HG03064 (cell line): Measurements from ENCODE around the gene NDUFAF5.

ENCODE experiments used
- ATAC-seq: cut with Tn5 transposase; IDR thresholded peaks from one replicate; pipeline ENCODE4 v1.9.1; 2021; ENCODE audit warnings: low read depth; ENCODE audit not compliant: unreplicated experiment

Gene NDUFAF5

GRCh38 chr20:13819885-13820645, 35.2 kb downstream of the NDUFAF5 start:
- peak; percentile 75 for ATAC-seq

DNA sequence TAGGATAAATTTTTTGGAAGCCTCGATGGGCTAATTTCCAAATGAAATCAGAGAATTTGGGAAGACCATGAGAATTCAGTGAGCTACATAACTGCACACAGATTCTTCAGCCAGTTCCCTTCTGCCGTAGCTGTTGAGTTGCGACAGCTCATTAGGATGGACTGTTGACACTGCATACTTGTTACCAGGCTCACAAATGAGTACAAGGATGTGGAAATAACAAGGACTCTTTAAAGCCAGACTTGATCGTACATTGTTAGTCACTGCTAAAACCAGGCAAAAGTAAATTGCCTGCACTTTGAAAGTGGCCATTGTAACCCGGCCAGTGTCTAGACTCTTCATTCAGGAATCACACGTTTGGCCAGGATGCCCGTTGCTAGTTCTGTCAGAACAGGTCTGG, 37.0 kb downstream of the NDUFAF5 start:
- no peak for ATAC-seq

GRCh38 chr20:13822459-13822858, 37.6 kb downstream of the NDUFAF5 start:
- no peak for ATAC-seq

- ATAC-seq, result no peak
Measured at GRCh38 chr20:13824459-13824858, 39.6 kb downstream of the NDUFAF5 start.

DNA sequence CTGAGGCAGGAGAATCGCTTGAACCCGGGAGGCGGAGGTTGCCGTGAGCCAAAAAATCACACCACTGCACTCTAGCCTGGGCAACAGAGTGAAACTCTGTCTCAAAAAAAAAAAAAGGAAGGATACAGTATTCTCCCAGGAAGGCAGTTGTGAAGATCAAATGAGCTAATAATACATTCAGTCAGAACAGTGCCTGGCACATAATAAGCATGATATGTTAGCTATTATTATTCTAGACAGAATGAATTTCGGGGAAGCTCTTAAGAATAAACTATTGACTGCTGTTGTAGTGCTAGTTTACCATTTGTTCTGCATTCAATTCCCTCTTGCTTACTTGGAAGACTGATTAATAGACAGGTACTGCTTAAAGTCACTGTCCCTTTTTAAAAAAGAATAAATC, 40.6 kb downstream of the NDUFAF5 start:
- ATAC-seq, result no peak

DNA sequence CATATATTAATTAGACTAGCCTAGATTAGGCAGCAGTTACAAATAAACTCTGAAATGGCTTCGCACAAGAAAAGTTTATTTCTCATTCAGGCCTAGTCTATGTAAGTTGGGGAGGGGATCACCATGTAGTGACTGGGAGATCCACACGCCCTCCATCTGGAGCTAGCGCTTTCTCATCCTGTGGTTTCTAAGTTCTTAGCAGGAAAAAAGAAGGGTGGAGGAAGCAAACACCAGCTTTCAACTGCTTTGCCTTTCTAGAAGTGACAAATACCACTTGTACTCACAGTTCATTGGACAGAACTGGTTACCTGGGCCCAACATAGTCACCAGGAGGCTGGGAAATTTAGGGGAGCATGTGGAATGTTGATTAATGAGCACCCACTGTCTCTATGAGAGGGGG, 46.6 kb downstream of the NDUFAF5 start:
- ATAC-seq, result no peak

- ATAC-seq, result no peak
Measured at GRCh38 chr20:13838664-13839063, 53.8 kb downstream of the NDUFAF5 start.

DNA sequence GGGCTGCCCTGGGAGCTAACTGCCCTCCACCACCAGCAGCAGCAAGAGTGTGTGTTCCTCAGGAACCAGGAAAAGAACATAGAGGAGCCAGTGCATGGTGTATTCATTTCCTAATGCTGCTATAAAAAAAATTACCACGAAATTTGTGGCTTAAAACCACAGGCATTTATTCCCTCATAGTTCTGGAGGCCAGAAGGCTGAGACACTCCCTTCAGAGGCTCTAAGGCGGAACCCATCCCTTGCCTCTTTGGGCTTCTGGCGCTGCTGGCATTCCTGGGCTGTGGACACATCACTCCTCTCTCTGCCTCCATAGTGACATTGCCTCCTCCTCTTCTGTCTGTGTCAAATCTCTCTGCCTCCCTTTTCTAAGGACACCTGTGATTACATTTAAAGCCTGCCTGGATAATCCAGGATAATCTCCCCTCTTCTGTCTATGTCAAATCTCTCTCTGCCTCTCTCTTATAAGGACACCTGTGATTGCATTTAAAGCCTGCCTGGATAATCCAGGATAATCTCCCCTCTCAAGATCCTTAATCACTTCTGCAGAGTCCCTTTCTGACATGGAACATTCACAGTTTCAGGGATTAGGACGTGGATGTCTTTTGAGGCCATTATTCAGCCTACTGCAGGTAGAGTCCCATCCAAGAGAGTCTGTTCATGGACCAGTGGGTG, 54.7 kb downstream of the NDUFAF5 start:
- no peak for ATAC-seq

DNA sequence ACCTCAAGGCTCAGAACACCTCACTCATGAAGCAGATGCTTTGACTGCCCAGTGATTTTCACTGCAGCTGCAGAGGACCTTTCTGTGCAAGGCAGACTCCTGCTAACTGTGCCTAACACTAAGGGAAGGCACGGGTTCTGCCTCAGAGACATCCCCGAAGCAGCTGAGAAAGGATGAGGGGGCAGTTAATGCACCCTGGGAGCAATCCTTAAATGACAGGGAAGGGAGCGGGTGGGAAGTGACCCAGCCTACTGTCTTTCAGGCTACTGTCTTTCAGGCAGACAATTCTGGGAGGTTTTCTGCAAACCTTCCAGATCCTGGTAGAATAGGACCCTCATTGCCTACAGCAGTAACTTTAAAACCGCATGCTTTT, 55.3 kb downstream of the NDUFAF5 start:
- ATAC-seq, result no peak

GRCh38 chr20:13841206-13841605, 56.4 kb downstream of the NDUFAF5 start:
- no peak for ATAC-seq

- ATAC-seq, result no peak
Measured at GRCh38 chr20:13844296-13844695, 59.5 kb downstream of the NDUFAF5 start.

DNA sequence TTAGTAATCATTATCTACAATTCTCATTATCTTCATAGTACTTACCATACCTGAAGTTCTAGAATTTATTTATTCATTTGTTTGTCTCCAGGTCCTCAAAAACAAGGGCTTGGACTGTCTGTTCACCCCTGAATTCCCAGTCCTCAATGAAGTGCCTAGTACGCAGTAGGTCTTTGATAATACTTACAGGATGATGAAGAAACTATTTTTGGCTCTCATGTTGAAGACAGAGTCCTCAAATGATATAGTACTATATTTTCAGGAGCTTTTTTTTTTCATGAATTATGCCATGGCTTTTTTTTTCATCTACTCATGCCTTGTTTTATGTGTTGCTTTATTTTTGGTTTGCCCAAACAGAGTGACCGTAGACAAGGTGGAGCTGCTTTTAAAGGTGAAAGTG, 66.5 kb downstream of the NDUFAF5 start:
- ATAC-seq, result no peak

GRCh38 chr20:13852306-13852705, 67.5 kb downstream of the NDUFAF5 start:
- ATAC-seq, result no peak

DNA sequence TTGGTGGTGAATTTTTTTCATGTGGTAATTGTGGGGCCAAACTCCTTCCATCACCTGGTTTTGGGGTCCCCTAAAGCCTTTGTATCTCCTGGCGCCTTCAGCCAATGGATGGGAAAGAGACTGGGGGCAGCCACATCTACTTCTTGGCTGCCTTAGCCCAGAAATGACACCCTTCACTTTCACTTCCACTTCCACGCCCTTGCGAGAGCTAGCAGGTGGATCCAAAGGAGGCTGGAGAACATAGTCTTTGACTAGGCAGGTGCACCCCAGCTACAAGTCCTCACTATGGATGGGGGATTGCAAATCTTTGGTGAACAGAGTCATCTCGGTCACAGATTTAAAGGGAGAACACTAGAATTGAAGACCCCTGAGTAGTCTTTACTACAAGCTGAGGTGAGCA, 70.8 kb downstream of the NDUFAF5 start:
- ATAC-seq, result no peak

DNA sequence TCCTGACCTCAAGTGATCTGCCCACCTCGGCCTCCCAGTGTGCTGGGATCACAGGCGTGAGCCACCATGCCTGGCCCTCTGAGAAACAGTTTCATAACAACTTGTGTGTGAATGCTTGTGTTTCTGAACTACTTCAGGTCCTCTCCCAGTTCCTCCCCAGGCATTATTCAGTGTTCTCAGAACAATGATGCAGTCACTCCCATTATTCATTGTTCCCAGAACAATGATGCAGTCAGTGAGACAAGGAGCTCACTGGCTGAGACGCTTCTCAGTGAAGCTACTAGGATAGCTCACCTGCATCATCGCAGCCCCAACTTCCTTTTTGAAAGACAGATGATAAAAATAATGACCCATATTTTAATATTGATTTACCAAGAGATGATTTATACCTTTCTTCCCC, 71.5 kb downstream of the NDUFAF5 start:
- no peak for ATAC-seq

DNA sequence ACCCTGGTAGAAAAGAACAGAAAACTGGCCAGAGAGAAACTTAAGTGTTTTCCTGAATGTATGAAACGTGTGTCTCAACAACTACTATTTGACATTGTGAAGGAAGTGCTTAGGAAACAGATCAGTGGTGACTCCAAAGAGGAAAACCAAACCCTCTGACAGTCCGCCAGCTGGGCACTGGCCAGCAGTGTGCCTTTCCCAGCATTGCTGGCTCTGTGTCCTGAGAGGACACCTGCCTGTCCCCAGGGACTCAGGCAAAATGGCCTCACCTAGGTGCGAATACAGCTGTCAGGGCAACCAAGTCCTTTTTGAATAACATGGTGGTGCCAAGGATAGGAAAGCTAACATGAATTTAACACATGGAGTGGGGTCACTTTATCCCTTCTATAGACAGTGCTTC, 72.5 kb downstream of the NDUFAF5 start:
- ATAC-seq, result no peak

DNA sequence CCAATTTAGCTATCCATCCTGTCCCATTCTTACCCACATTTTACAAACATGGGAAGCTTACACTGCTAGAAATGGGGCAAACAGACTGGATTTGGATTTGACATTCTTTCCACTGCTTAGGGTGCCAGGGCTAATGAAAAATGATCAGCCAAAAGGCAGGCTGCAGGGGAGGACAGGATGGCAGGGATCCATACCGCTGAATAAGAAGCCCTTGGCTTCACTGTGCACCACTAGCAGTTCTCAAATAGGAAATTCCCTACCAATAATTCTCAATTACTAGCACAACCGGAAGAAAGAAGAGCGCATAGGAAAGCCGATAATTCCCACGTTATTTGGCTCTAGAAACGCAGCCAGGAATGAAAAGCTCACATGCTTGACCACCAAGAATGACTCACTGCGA, 73.1 kb downstream of the NDUFAF5 start:
- no peak for ATAC-seq

DNA sequence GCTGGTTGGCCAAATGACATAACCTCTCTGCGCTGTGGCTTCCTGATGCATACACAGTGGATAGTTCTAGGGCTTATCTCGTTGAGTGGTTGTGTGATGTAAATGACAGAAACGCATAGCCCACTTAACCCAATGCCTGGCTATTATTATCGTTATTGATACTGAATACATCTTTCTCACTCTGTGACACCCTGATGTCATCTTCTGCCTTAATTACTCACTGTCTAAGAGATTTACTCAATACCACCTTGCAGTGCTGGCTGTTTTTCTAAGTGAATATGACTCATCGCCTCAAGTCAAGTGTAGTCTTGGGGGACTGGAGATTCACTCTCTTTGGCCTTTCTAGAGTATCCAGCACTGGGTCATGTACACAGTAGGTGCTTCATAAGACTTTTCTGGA, 73.6 kb downstream of the NDUFAF5 start:
- ATAC-seq, result no peak

DNA sequence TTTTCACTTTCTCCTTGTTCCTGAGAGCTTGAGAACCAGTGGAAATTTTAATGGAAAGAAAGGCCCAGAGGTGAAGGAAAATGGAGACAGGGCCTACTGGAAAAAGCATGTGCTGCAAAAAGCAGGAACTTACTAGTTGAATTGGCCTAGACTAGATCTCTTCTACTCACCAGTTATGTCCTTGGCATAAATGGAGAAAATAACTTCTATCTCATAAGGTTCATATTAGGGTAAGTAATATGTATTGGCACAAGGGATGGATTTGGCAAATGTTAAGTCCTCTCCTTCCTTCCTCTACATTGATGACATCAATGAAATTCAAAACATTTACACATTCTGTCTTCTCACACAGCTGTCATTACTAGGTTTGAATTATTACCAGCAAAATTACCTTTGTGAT, 74.0 kb downstream of the NDUFAF5 start:
- ATAC-seq, result no peak

- no peak for ATAC-seq
Measured at GRCh38 chr20:13862245-13862644, 77.4 kb downstream of the NDUFAF5 start.

DNA sequence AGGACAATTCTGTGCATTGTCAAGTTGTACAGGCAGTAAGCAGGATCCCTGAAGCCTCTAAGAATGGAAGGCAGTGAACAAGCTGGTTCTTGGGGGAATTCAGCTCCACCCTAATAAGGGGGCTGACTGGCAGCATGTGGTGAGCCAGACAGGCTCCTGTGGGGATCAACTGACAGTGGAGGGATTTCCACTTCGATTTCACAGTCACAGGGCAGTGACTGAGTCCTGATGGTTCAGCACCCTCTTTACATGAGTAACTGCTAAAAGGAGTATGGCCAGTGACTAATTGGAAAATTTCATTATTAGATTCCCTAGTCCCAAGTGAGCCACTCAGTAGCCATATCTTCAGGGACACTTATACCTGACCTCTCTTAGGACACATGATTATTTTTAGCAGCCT, 78.4 kb downstream of the NDUFAF5 start:
- no peak for ATAC-seq

- ATAC-seq, result no peak
Measured at GRCh38 chr20:13865156-13865555, 80.3 kb downstream of the NDUFAF5 start.
